Breast epithelium (tissue), 4 donors: ENCODE results near the gene ANKRD11. TPM values are rescaled to one million over a fixed set of nuclear protein-coding genes. Genes with fewer than 3 reads are reported as not detected.

Experiments
- DNase-seq, 2 donors: peaks; one replicate each; pipeline ENCODE4 v3.0.0-alpha.2; 2019; ENCODE audit warnings: low spot score in 2 of 2
- H3K27ac ChIP-seq, 2 donors: fragments of 200-600 bp; sonication (generic) in 1 of 2; one replicate each; pipeline ENCODE4 v1.5.1; 2016 to 2019; ENCODE audit warnings: mild to moderate bottlenecking in 1 of 2
- H3K27me3 ChIP-seq, 2 donors: fragments of 200-600 bp; sonication (generic) in 1 of 2; one replicate each; pipeline versions ENCODE4 v1.5.1 to v1.6.0; 2017 to 2019; ENCODE audit warnings: control low read depth in 1 of 2, mild to moderate bottlenecking in 1 of 2
- H3K36me3 ChIP-seq: fragments of 200-600 bp; one replicate; pipeline ENCODE4 v1.5.1; 2019
- H3K4me1 ChIP-seq, 2 donors: fragments of 200-600 bp; sonication (generic); one replicate each; pipeline ENCODE4 v1.5.1; 2016 to 2019; ENCODE audit warnings: control low read depth in 1 of 2
- H3K4me3 ChIP-seq, 3 donors: fragments of 200-600 bp; sonication (generic); 1 replicate in 2 of 3; 2 replicates in 1 of 3; pipeline ENCODE4 v1.5.1; 2016 to 2019; ENCODE audit warnings: mild to moderate bottlenecking in 3 of 3, moderate library complexity in 2 of 3
- H3K9me3 ChIP-seq, 2 donors: fragments of 200-600 bp; sonication (generic) in 1 of 2; one replicate each; pipeline ENCODE4 v1.5.1; 2016 to 2019; ENCODE audit warnings: control low read depth in 1 of 2
- CTCF ChIP-seq, 3 donors: fragments of 450-650 bp; IDR thresholded peaks; one replicate each; pipeline ENCODE4 v1.5.1; 2016 to 2017; ENCODE audit warnings: antibody characterized with exemption in 3 of 3, mild to moderate bottlenecking in 3 of 3, moderate library complexity in 3 of 3
- POLR2A ChIP-seq: fragments of 450-650 bp; IDR thresholded peaks from one replicate; pipeline ENCODE4 v1.6.1; 2016; ENCODE audit warnings: antibody characterized with exemption, mild to moderate bottlenecking, moderate library complexity
- POLR2AphosphoS5 ChIP-seq, 3 donors: sonication (generic); formaldehyde crosslinking; IDR thresholded peaks; one replicate each; pipeline ENCODE4 v1.6.1; 2017; ENCODE audit warnings: antibody characterized with exemption in 3 of 3
- intact Hi-C: fragments of 100-400 bp; cut with DNase I; formaldehyde crosslinking; loops from one replicate; pipeline ENCODE4 v1.15.1; 2023; ENCODE audit warnings: low total_unique reads
- total RNA-seq, 3 donors: library from RNA; depleted of rRNA; stranded (reverse); fragments of >200 nt; gene quantifications; one replicate each; pipeline ENCODE4 v1.1.0, GENCODE V29; 2016

Gene ANKRD11
- total RNA-seq, 3 donors from 2014 or later: 64.0 to 79.0 (median 69.2) TPM

- Histone ChIP-seq H3K27ac (no peak overlapping the region), H3K4me1 (no peaks in the 10 kb centered on the region), H3K36me3 (peaks cover 6% of the 10 kb centered on the region), H3K9me3 (no peaks in the 10 kb centered on the region), H3K27me3 (no peaks in the 10 kb centered on the region), H3K4me3 (no peak overlapping the region)
- TF ChIP-seq CTCF (IDR thresholded peaks at IDR 0.05): no peak
- no peak for TF ChIP-seq POLR2A
- no peak for TF ChIP-seq POLR2AphosphoS5 (IDR thresholded peaks at IDR 0.05)
- DNase-seq: no peak
- intact Hi-C loops: no loop called here
Observed at GRCh38 chr16:89525146-89525913, 35.0 kb upstream of the ANKRD11 start.

DNA sequence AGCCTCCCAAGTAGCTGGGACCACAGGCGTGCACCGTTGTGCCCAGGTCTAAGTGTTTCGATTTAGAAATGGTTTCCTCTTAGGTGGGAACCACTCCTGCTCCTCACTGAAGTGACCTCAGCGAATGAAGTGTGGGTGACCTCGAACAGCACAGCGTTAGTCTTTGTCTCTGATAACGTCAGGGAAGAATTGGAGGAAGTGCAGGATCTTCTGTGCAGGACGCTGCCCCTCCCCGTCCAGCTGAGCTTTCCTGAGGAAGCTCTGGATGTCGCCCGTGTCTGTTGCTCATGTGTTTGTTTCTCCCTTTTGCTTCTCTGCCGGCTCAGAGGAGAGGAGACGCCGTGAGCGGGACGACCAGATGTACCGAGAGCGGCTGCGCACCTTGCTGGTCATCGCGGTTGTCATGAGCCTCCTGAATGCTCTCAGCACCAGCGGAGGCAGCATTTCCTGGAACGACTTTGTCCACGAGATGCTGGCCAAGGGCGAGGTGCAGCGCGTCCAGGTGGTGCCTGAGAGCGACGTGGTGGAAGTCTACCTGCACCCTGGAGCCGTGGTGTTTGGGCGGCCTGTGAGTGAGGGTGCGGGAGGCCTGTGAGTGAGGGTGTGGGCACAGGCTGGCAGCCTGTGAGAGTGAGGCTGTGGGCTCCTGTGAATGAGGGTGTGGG lies 33.5 kb upstream of the ANKRD11 start:
- DNase-seq: no peak
- peaks cover 6% of the 10 kb centered on the region for H3K36me3 ChIP-seq
- H3K27me3 ChIP-seq: no peaks in the 10 kb centered on the region
- TF ChIP-seq CTCF (IDR thresholded peaks at IDR 0.05) (no peak), POLR2AphosphoS5 (IDR thresholded peaks at IDR 0.05) (no peak), POLR2A (no peak)
- H3K27ac ChIP-seq: no peak overlapping the region
- no peaks in the 10 kb centered on the region for H3K9me3 ChIP-seq
- no peaks in the 10 kb centered on the region for H3K4me1 ChIP-seq
- no peak overlapping the region for H3K4me3 ChIP-seq
- intact Hi-C loops: no loop called here

GRCh38 chr16:89522287-89522686 lies 31.9 kb upstream of the ANKRD11 start:
- TF ChIP-seq CTCF (IDR thresholded peaks at IDR 0.05) (no peak), POLR2A (no peak), POLR2AphosphoS5 (IDR thresholded peaks at IDR 0.05) (no peak)
- DNase-seq: no peak
- Histone ChIP-seq H3K27ac (no peak overlapping the region), H3K4me1 (no peaks in the 10 kb centered on the region), H3K9me3 (no peaks in the 10 kb centered on the region), H3K36me3 (peaks cover 6% of the 10 kb centered on the region), H3K4me3 (no peak overlapping the region), H3K27me3 (no peaks in the 10 kb centered on the region)
- intact Hi-C loops: no loop called here

DNA sequence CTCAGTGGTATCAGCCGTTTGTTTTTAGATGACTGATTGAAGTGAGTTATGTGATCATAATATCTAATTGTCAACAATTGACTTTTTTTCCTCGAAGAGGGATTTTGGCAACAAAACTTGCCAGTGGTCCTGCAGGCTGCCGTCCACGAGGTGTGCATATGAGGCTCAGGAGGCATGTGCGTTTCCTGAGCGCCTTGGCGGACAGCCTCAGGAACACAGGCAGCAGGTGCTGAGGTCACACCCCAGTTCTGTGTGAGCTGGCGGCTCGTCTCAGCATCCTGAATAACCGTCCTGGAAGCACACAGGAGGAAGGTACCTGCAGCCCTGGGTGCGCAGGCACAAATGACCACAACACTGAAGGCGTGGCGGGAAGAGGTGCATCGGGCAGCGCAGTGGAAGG lies 29.5 kb upstream of the ANKRD11 start:
- H3K36me3 ChIP-seq: no peaks in the 10 kb centered on the region
- H3K4me3 ChIP-seq: no peak overlapping the region
- H3K27me3 ChIP-seq: no peaks in the 10 kb centered on the region
- intact Hi-C loops: no loop called here
- H3K9me3 ChIP-seq: no peaks in the 10 kb centered on the region
- TF ChIP-seq POLR2AphosphoS5 (IDR thresholded peaks at IDR 0.05) (no peak), POLR2A (no peak), CTCF (IDR thresholded peaks at IDR 0.05) (no peak)
- no peaks in the 10 kb centered on the region for H3K4me1 ChIP-seq
- DNase-seq: no peak
- no peak overlapping the region for H3K27ac ChIP-seq

GRCh38 chr16:89517128-89517527 lies 26.8 kb upstream of the ANKRD11 start:
- Histone ChIP-seq H3K9me3 (no peaks in the 10 kb centered on the region), H3K27ac (no peak overlapping the region), H3K4me1 (no peaks in the 10 kb centered on the region), H3K27me3 (no peaks in the 10 kb centered on the region), H3K36me3 (peaks cover 4% of the 10 kb centered on the region), H3K4me3 (no peak overlapping the region)
- intact Hi-C loops: no loop called here
- no peak for DNase-seq
- TF ChIP-seq POLR2A (no peak), CTCF (IDR thresholded peaks at IDR 0.05) (no peak), POLR2AphosphoS5 (IDR thresholded peaks at IDR 0.05) (no peak)
